HG03064 (cell line): ENCODE results near the gene CARS1.

Source experiments
- ATAC-seq: cut with Tn5 transposase; IDR thresholded peaks from one replicate; pipeline ENCODE4 v1.9.1; 2021; ENCODE audit warnings: low read depth; ENCODE audit not compliant: unreplicated experiment

The CARS1 gene

GRCh38 chr11:3010521-3011275, 46.5 kb downstream of the CARS1 start:
- no peak for ATAC-seq

GRCh38 chr11:3010004-3010403, 47.2 kb downstream of the CARS1 start:
- no peak for ATAC-seq

GRCh38 chr11:3009481-3009880, 47.7 kb downstream of the CARS1 start:
- ATAC-seq: no peak

- ATAC-seq: no peak
Measured at GRCh38 chr11:3008746-3009336, 48.4 kb downstream of the CARS1 start.

GRCh38 chr11:3007404-3008010, 49.7 kb downstream of the CARS1 start:
- no peak for ATAC-seq

- no peak for ATAC-seq
Measured at GRCh38 chr11:3006505-3007260, 50.5 kb downstream of the CARS1 start.

GRCh38 chr11:3004481-3004880, 52.7 kb downstream of the CARS1 start:
- no peak for ATAC-seq

- no peak for ATAC-seq
Measured at GRCh38 chr11:3003396-3004231, 53.6 kb downstream of the CARS1 start.

GRCh38 chr11:3002871-3003270, 54.4 kb downstream of the CARS1 start:
- no peak for ATAC-seq

- no peak for ATAC-seq
Measured at GRCh38 chr11:3002351-3002861, 54.8 kb downstream of the CARS1 start.

- no peak for ATAC-seq
Measured at GRCh38 chr11:3001496-3001895, 55.7 kb downstream of the CARS1 start.

- ATAC-seq: no peak
Measured at GRCh38 chr11:3000032-3000961, 56.9 kb downstream of the CARS1 start.

GRCh38 chr11:2999464-2999998, 57.7 kb downstream of the CARS1 start:
- ATAC-seq: no peak

- ATAC-seq: no peak
Measured at GRCh38 chr11:2998073-2998850, 59.0 kb downstream of the CARS1 start.

GRCh38 chr11:2997406-2997805, 59.8 kb downstream of the CARS1 start:
- ATAC-seq: no peak

GRCh38 chr11:2996976-2997375, 60.2 kb downstream of the CARS1 start:
- no peak for ATAC-seq

GRCh38 chr11:2995893-2996554, 61.2 kb downstream of the CARS1 start:
- ATAC-seq: no peak
